Coronary artery (tissue), 2 donors: Measurements from ENCODE around the gene LAMTOR3.
A peak's percentile ranks its signal among the peaks of the same experiment; 100 is the strongest.

Experiments
- DNase-seq: peaks from one replicate; pipeline ENCODE4 v3.0.0-alpha.2; 2017; ENCODE audit warnings: low spot score
- H3K27ac ChIP-seq, 2 donors: fragments of 200-600 bp; sonication (generic); one replicate each; pipeline ENCODE4 v1.5.1; 2016 to 2019
- H3K4me3 ChIP-seq: fragments of 200-600 bp; sonication (generic); 2 replicates; pipeline ENCODE4 v1.5.1; 2016; ENCODE audit warnings: mild to moderate bottlenecking, moderate library complexity
- CTCF ChIP-seq: fragments of 200-600 bp; sonication (generic); IDR thresholded peaks from one replicate; pipeline ENCODE4 v1.5.1; 2019; ENCODE audit warnings: antibody characterized with exemption

LAMTOR3 gene

GRCh38 chr4:99894161-99894997, at the start of gene LAMTOR3:
TSS of gene LAMTOR3 (minus strand) at chr4:99894427. CDS start at chr4:99893963, 464 bp downstream.
- TF ChIP-seq CTCF = no peak
- DNase-seq = peak; percentile 92

GRCh38 chr4:99938243-99938753, 44.1 kb upstream of the LAMTOR3 start:
- H3K27ac ChIP-seq = no peak overlapping the region
- H3K4me3 ChIP-seq = no peak overlapping the region
- DNase-seq = no peak
- TF ChIP-seq CTCF = no peak

More at GRCh38 chr4:99894161-99894997, at the start of gene LAMTOR3:
- Histone ChIP-seq H3K4me3 (peak within 1 kb of the TSS; percentile 83), H3K27ac (peak within 1 kb of the TSS; percentile 77 to 87)

- no peak for DNase-seq
- TF ChIP-seq CTCF = no peak
- H3K4me3 ChIP-seq = no peak overlapping the region
- no peak overlapping the region for H3K27ac ChIP-seq
These were observed 40.7 kb upstream of the LAMTOR3 start for GRCh38 chr4:99934891-99935290.

- no peak overlapping the region for H3K4me3 ChIP-seq
- no peak for TF ChIP-seq CTCF
- no peak for DNase-seq
- H3K27ac ChIP-seq = no peak overlapping the region
These were observed 33.3 kb upstream of the LAMTOR3 start for GRCh38 chr4:99927566-99927965.

GRCh38 chr4:99921174-99921573, 26.9 kb upstream of the LAMTOR3 start:
- TF ChIP-seq CTCF = no peak
- Histone ChIP-seq H3K27ac (no peak overlapping the region), H3K4me3 (no peak overlapping the region)
- DNase-seq = no peak

- no peak for DNase-seq
- no peak for TF ChIP-seq CTCF
- Histone ChIP-seq H3K4me3 (no peak overlapping the region), H3K27ac (no peak overlapping the region)
These were observed 24.4 kb upstream of the LAMTOR3 start for GRCh38 chr4:99918656-99919055.

- Histone ChIP-seq H3K4me3 (no peak overlapping the region), H3K27ac (no peak overlapping the region)
- TF ChIP-seq CTCF = no peak
- DNase-seq = no peak
These were observed 23.3 kb upstream of the LAMTOR3 start for GRCh38 chr4:99917575-99917974.
